Suprapubic skin (tissue), 4 donors: ENCODE measurements around the gene MXD3. TPM values are rescaled to one million over a fixed set of nuclear protein-coding genes. Genes with fewer than 3 reads are reported as not detected.

Experiments
- DNase-seq, 2 donors: peaks; one replicate each; pipeline ENCODE4 v3.0.0-alpha.2; 2019; ENCODE audit warnings: low spot score in 2 of 2
- H3K27ac ChIP-seq: fragments of 200-600 bp; sonication (generic); one replicate; pipeline ENCODE4 v1.5.1; 2019
- H3K27me3 ChIP-seq: fragments of 200-600 bp; sonication (generic); one replicate; pipeline ENCODE4 v1.5.1; 2019
- H3K36me3 ChIP-seq: fragments of 200-600 bp; sonication (generic); one replicate; pipeline ENCODE4 v1.5.1; 2019
- H3K4me1 ChIP-seq: fragments of 200-600 bp; sonication (generic); one replicate; pipeline ENCODE4 v1.5.1; 2019
- H3K4me3 ChIP-seq: fragments of 200-600 bp; sonication (generic); one replicate; pipeline ENCODE4 v1.5.1; 2019; ENCODE audit warnings: mild to moderate bottlenecking
- H3K9me3 ChIP-seq: fragments of 200-600 bp; sonication (generic); one replicate; pipeline ENCODE4 v1.5.1; 2019
- CTCF ChIP-seq, 2 donors: fragments of 200-600 bp in 1 of 2; fragments of 450-650 bp in 1 of 2; sonication (generic) in 1 of 2; IDR thresholded peaks; one replicate each; pipeline ENCODE4 v1.5.1; 2016 to 2019; ENCODE audit warnings: antibody characterized with exemption in 2 of 2, mild to moderate bottlenecking in 1 of 2, moderate library complexity in 1 of 2
- EP300 ChIP-seq: sonication (generic); formaldehyde crosslinking; IDR thresholded peaks from one replicate; pipeline ENCODE4 v1.6.1; 2017; ENCODE audit warnings: antibody characterized with exemption
- POLR2A ChIP-seq, 2 donors: fragments of 450-650 bp; IDR thresholded peaks; one replicate each; pipeline ENCODE4 v1.6.1; 2017; ENCODE audit warnings: antibody characterized with exemption in 2 of 2, mild to moderate bottlenecking in 2 of 2, moderate library complexity in 2 of 2
- POLR2AphosphoS5 ChIP-seq, 3 donors: sonication (generic); formaldehyde crosslinking; IDR thresholded peaks; one replicate each; pipeline ENCODE4 v1.6.1; 2017; ENCODE audit warnings: antibody characterized with exemption in 3 of 3
- WGBS: methylation state at CpG from one replicate; pipeline ENCODE4 v1.1.5; 2018; 5-methylcytosine and 5-hydroxymethylcytosine counted together
- total RNA-seq, 4 donors: library from RNA; depleted of rRNA; stranded (reverse); fragments of >200 nt; gene quantifications; one replicate each; pipeline ENCODE4 v1.1.0, GENCODE V29; 2016

The MXD3 gene
- total RNA-seq, 4 donors from 2014 or later, result 8.7 to 30.3 (median 11.7) TPM

GRCh38 chr5:177311392-177311722 lies 341 bp downstream of the MXD3 start:
- no peak for TF ChIP-seq CTCF (IDR thresholded peaks at IDR 0.05)
- TF ChIP-seq POLR2AphosphoS5 (IDR thresholded peaks at IDR 0.05), result no peak
- TF ChIP-seq EP300, result no peak
- TF ChIP-seq POLR2A (IDR thresholded peaks at IDR 0.05), result no peak
- no CpG with 5 or more reads among the region's 23 CpGs for WGBS
- peaks cover 43% of the 10 kb centered on the region for H3K4me1 ChIP-seq
- H3K4me3 ChIP-seq, result peak overlapping the region; percentile 69
- no peak overlapping the region for H3K27ac ChIP-seq
- H3K27me3 ChIP-seq, result no peaks in the 10 kb centered on the region
- peaks cover 14% of the 10 kb centered on the region for H3K36me3 ChIP-seq
- H3K9me3 ChIP-seq, result no peaks in the 10 kb centered on the region
- DNase-seq, result no peak

- Histone ChIP-seq H3K9me3 (no peaks in the 10 kb centered on the region), H3K4me3 (peak overlapping the region; percentile 69), H3K27ac (no peak overlapping the region), H3K36me3 (peaks cover 19% of the 10 kb centered on the region), H3K27me3 (no peaks in the 10 kb centered on the region), H3K4me1 (peaks cover 48% of the 10 kb centered on the region)
- WGBS, result 22% methylated on average over 18 of the region's 20 CpGs
- TF ChIP-seq EP300, result no peak
- TF ChIP-seq CTCF (IDR thresholded peaks at IDR 0.05), result no peak
- TF ChIP-seq POLR2AphosphoS5 (IDR thresholded peaks at IDR 0.05), result no peak
- TF ChIP-seq POLR2A (IDR thresholded peaks at IDR 0.05), result no peak
- peak in 1 of 2 donors; percentile 72 for DNase-seq
Measured at GRCh38 chr5:177310757-177311391, 824 bp downstream of the MXD3 start.

- Histone ChIP-seq H3K36me3 (peaks cover 24% of the 10 kb centered on the region), H3K4me3 (no peak overlapping the region), H3K27ac (no peak overlapping the region), H3K4me1 (peaks cover 54% of the 10 kb centered on the region), H3K27me3 (no peaks in the 10 kb centered on the region), H3K9me3 (no peaks in the 10 kb centered on the region)
- WGBS, result 83% methylated on average over 1 of the region's 13 CpGs
- DNase-seq, result no peak
- no peak for TF ChIP-seq CTCF (IDR thresholded peaks at IDR 0.05)
- TF ChIP-seq POLR2AphosphoS5 (IDR thresholded peaks at IDR 0.05), result no peak
- no peak for TF ChIP-seq EP300
- TF ChIP-seq POLR2A (IDR thresholded peaks at IDR 0.05), result no peak
Measured at GRCh38 chr5:177310332-177310731, 1.4 kb downstream of the MXD3 start.

- Histone ChIP-seq H3K4me3 (no peak overlapping the region), H3K36me3 (peaks cover 27% of the 10 kb centered on the region), H3K27me3 (no peaks in the 10 kb centered on the region), H3K4me1 (peaks cover 61% of the 10 kb centered on the region), H3K27ac (no peak overlapping the region), H3K9me3 (no peaks in the 10 kb centered on the region)
- TF ChIP-seq EP300 (no peak), CTCF (IDR thresholded peaks at IDR 0.05) (peak; percentile 48 to 89)
- WGBS, result 79% methylated on average over 2 of the region's 10 CpGs
- no peak for DNase-seq
Measured at GRCh38 chr5:177309351-177310191, 2.1 kb downstream of the MXD3 start.

GRCh38 chr5:177308740-177309139 lies 3.0 kb downstream of the MXD3 start:
- no peak for DNase-seq
- H3K4me1 ChIP-seq, result peaks cover 67% of the 10 kb centered on the region
- H3K9me3 ChIP-seq, result no peaks in the 10 kb centered on the region
- no peak overlapping the region for H3K27ac ChIP-seq
- WGBS, result 92% methylated on average over 11 of the region's 11 CpGs
- no peak overlapping the region for H3K4me3 ChIP-seq
- TF ChIP-seq EP300 (no peak), CTCF (IDR thresholded peaks at IDR 0.05) (no peak), POLR2A (IDR thresholded peaks at IDR 0.05) (no peak), POLR2AphosphoS5 (IDR thresholded peaks at IDR 0.05) (no peak)
- no peaks in the 10 kb centered on the region for H3K27me3 ChIP-seq
- peaks cover 27% of the 10 kb centered on the region for H3K36me3 ChIP-seq
